ENCODE results near the gene RBFOX1.

The RBFOX1 gene

DNA sequence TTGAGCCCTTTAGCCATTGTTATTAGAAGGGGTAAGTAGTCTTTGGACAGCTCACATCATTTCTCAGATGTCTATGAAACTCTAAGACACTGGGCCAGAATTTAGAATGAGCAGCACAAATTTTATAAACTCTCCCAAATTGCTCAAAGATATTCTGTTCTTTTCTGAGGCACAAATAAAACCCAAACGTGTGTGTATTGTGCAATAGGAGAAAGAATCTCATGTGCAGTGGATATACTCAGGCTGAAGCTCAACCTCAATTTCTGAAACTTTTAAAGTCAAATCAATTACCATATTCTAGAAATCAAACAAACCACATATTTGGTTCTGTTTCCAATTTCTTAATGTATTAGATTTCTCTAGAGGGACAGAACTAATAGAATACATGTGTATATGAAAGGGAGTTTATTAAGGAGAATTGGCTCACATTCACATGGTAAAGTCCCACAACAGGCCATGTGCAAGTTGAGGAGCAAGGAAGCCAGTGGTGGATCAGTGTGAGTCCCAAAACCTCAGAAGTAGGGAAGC, 403.6 kb downstream of the RBFOX1 start:
- H3K9ac ChIP-seq (ENCODE audit: low read depth, low read length) = no peak overlapping the region
- H3K27me3 ChIP-seq (ENCODE audit: insufficient read depth, low read length) = no peaks in the 10 kb centered on the region
- H3K27ac ChIP-seq (ENCODE audit: low read length) = no peak overlapping the region
- no peaks in the 10 kb centered on the region for H3K4me1 ChIP-seq (ENCODE audit: insufficient read depth, low read length)
- no peaks in the 10 kb centered on the region for H3K36me3 ChIP-seq (ENCODE audit: insufficient read depth, low read depth, low read length)
- H3K4me3 ChIP-seq (ENCODE audit: low read length) = no peak overlapping the region
- peaks cover 7% of the 10 kb centered on the region; the same call in 1 of the 2 replicates for H3K9me3 ChIP-seq (ENCODE audit: insufficient read depth, low read depth, low read length)

DNA sequence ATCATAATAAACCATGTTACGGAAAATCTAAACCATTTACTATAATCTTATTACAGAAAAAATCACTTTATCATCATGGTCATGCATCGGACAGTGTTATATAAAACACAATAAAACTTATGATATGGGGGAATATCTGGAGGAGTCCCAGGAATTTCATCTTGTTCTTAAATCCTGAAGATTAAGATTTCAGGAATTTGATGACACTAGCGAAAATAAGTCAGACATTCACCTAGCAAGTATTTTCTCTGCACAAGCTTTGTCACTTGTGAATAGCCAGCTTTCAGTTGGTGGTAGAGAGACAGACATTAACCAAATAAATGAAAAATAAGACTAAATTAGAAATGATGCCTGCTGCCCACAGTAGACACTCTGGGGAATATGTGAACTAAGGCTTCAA, 410.0 kb downstream of the RBFOX1 start:
- Histone ChIP-seq H3K4me3 (ENCODE audit: low read length) (no peak overlapping the region), H3K9ac (ENCODE audit: low read depth, low read length) (no peak overlapping the region), H3K27me3 (ENCODE audit: insufficient read depth, low read length) (no peaks in the 10 kb centered on the region), H3K27ac (ENCODE audit: low read length) (no peak overlapping the region), H3K4me1 (ENCODE audit: insufficient read depth, low read length) (peaks cover 9% of the 10 kb centered on the region; the same call in 1 of the 2 replicates), H3K36me3 (ENCODE audit: insufficient read depth, low read depth, low read length) (no peaks in the 10 kb centered on the region), H3K9me3 (ENCODE audit: insufficient read depth, low read depth, low read length) (peaks cover 7% of the 10 kb centered on the region; the same call in 1 of the 2 replicates)

DNA sequence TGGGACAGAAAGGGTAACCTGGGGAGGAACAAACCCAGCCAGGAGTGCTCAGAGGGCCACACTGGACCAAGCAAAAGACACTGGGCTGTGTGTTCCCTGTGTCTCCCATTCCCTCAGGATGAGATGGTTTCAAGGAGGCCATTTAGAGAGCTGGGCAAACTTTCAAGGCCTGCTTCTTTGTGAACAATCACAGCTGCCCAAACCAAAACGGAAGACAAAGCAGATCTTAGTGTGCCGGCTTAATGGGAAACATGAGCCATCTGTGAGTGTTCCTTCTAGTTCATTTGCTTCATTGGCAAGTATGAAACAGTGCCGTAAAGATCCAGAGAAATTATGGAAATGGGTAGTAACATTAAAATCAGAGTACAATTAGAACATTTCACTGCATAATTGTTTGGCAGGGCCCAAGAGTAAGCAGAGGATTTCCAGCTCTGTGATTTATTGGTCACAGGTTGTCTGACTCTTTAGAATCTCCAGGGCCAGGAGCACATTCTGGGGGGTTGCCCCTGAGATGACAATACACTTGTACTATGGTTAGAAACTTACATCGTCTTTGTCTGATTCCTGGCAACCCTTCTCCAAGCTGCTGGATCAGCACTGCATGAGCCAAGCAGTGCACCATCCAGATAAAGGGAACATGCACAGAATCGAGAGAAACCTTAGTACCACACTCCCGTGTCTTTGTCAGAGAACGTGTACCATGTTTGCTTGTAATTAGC, 412.1 kb downstream of the RBFOX1 start:
- Histone ChIP-seq H3K9me3 (ENCODE audit: insufficient read depth, low read depth, low read length) (no peaks in the 10 kb centered on the region), H3K4me3 (ENCODE audit: low read length) (no peak overlapping the region), H3K36me3 (ENCODE audit: insufficient read depth, low read depth, low read length) (no peaks in the 10 kb centered on the region), H3K4me1 (ENCODE audit: insufficient read depth, low read length) (peaks cover 9% of the 10 kb centered on the region; the same call in 1 of the 2 replicates), H3K9ac (ENCODE audit: low read depth, low read length) (no peak overlapping the region), H3K27ac (ENCODE audit: low read length) (no peak overlapping the region), H3K27me3 (ENCODE audit: insufficient read depth, low read length) (no peaks in the 10 kb centered on the region)

DNA sequence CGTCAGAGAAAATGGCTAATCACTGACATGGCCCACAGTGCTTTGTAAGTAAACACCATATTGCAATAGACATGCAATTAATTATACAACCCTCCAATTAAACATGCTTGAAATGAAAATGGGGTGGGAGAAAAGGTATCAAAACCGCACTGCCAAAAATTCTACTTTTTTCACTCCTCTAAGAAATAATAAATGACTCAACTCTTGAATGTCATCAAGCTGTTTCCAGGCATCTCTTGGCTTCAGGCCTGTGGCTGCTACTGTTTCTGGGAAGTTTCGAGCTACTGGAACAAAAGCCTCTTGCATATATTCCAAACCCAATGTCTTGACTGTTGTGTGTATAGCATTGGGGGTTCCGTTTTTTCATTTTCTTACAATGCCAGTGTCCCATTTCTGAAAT, 412.6 kb downstream of the RBFOX1 start:
- Histone ChIP-seq H3K9ac (ENCODE audit: low read depth, low read length) (no peak overlapping the region), H3K36me3 (ENCODE audit: insufficient read depth, low read depth, low read length) (no peaks in the 10 kb centered on the region), H3K4me1 (ENCODE audit: insufficient read depth, low read length) (peaks cover 9% of the 10 kb centered on the region; the same call in 1 of the 2 replicates), H3K27ac (ENCODE audit: low read length) (no peak overlapping the region), H3K4me3 (ENCODE audit: low read length) (no peak overlapping the region), H3K27me3 (ENCODE audit: insufficient read depth, low read length) (no peaks in the 10 kb centered on the region), H3K9me3 (ENCODE audit: insufficient read depth, low read depth, low read length) (no peaks in the 10 kb centered on the region)

DNA sequence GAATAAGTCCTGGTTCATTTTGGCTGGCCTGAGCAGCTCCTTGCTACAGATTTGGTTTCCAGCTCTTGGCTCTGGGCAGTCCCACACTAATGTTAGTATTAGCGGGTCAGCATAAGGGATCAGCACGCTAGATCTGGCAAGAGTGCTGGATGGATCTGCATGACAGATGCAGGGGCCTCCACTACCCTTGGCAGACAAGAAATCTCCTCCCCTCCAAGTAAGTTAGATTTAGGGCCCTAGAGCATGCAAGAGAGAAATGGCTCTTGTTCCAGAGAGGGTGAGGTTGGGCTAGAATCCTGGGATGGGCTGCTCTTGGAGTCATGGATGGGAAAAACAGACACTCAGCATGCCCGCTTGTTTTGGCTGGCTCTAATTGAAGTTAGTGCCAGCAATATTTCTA, 414.3 kb downstream of the RBFOX1 start:
- no peak overlapping the region for H3K27ac ChIP-seq (ENCODE audit: low read length)
- no peak overlapping the region for H3K4me3 ChIP-seq (ENCODE audit: low read length)
- no peaks in the 10 kb centered on the region for H3K9me3 ChIP-seq (ENCODE audit: insufficient read depth, low read depth, low read length)
- peaks cover 9% of the 10 kb centered on the region; the same call in 1 of the 2 replicates for H3K4me1 ChIP-seq (ENCODE audit: insufficient read depth, low read length)
- no peak overlapping the region for H3K9ac ChIP-seq (ENCODE audit: low read depth, low read length)
- H3K36me3 ChIP-seq (ENCODE audit: insufficient read depth, low read depth, low read length) = no peaks in the 10 kb centered on the region
- H3K27me3 ChIP-seq (ENCODE audit: insufficient read depth, low read length) = no peaks in the 10 kb centered on the region

DNA sequence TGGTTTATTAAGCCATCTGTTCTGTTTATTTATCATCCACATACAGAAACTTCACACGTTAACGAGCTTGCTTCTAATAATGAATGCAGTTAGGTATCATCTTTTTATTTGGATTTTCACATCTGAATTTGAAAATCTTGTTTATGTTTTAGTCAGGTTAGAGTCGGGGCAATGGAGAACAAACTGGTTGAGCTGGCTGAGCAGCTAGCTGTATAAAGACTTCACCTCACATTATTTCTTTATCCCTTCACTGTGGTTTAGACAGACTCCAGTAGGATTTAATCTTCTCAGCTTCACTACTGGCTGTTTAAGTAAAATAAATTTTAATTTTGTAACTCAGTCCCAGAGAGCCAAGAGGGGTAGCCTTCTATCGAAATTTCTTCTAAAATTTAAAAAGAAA, 415.9 kb downstream of the RBFOX1 start:
- no peak overlapping the region for H3K4me3 ChIP-seq (ENCODE audit: low read length)
- no peak overlapping the region for H3K27ac ChIP-seq (ENCODE audit: low read length)
- no peak overlapping the region for H3K9ac ChIP-seq (ENCODE audit: low read depth, low read length)
- no peaks in the 10 kb centered on the region for H3K27me3 ChIP-seq (ENCODE audit: insufficient read depth, low read length)
- H3K9me3 ChIP-seq (ENCODE audit: insufficient read depth, low read depth, low read length) = no peaks in the 10 kb centered on the region
- no peaks in the 10 kb centered on the region for H3K36me3 ChIP-seq (ENCODE audit: insufficient read depth, low read depth, low read length)
- H3K4me1 ChIP-seq (ENCODE audit: insufficient read depth, low read length) = peaks cover 9% of the 10 kb centered on the region; the same call in 1 of the 2 replicates

DNA sequence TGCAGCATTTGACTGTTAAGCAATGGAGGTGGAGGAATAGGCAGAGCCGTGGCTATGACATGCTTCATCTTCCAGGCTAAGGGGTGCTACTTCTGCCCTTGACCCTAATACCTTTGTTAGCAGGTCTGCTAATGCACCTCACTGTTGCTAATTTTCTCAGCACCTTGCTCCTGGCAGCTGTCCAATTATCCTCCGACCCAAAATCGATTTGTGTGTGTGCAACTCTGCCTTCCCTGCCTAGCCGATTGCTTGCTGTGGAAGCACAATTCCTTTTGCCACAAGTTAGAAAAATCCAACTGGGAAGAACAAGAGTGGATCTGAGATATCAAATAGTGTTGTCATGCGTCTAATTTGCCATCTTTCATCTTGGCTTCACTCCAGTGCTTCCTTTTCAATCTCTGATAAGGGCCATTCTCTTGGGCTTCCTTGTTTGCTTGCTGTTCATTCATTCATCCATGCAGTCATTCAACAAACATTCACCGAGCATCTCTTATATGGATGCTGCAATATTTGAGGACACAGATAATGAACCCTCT, 422.8 kb downstream of the RBFOX1 start:
- no peak overlapping the region for H3K4me3 ChIP-seq (ENCODE audit: low read length)
- no peak overlapping the region for H3K27ac ChIP-seq (ENCODE audit: low read length)
- no peaks in the 10 kb centered on the region for H3K27me3 ChIP-seq (ENCODE audit: insufficient read depth, low read length)
- no peaks in the 10 kb centered on the region for H3K36me3 ChIP-seq (ENCODE audit: insufficient read depth, low read depth, low read length)
- no peak overlapping the region for H3K9ac ChIP-seq (ENCODE audit: low read depth, low read length)
- H3K9me3 ChIP-seq (ENCODE audit: insufficient read depth, low read depth, low read length) = no peaks in the 10 kb centered on the region
- H3K4me1 ChIP-seq (ENCODE audit: insufficient read depth, low read length) = peaks cover 10% of the 10 kb centered on the region; the same call in 1 of the 2 replicates
